DOHH2 (cell line): Measurements from ENCODE around the gene ITGB1BP1.

Experiments
- H3F3A ChIP-seq: fragments of 200-600 bp; sonication (generic), shearing (Covaris generic); 2 replicates; pipeline ENCODE4 v1.6.0; 2016; ENCODE audit warnings: antibody characterized with exemption, mild to moderate bottlenecking; ENCODE audit not compliant: control insufficient read depth, insufficient read depth
- H3K27ac ChIP-seq: fragments of 200-600 bp; sonication (generic); 2 replicates; pipeline ENCODE4 v1.5.1; 2014; ENCODE audit warnings: low read depth, mild to moderate bottlenecking, low read length, moderate library complexity
- H3K27me3 ChIP-seq: fragments of 200-600 bp; sonication (generic); 2 replicates; pipeline ENCODE4 v1.6.1; 2014; ENCODE audit warnings: mild to moderate bottlenecking, low read length, mixed read lengths; ENCODE audit not compliant: control insufficient read depth
- H3K36me3 ChIP-seq: fragments of 200-600 bp; sonication (generic); 2 replicates; pipeline ENCODE4 v1.6.1; 2014; ENCODE audit warnings: mild to moderate bottlenecking, low read length, moderate library complexity, mixed read lengths; ENCODE audit not compliant: control insufficient read depth
- H3K4me1 ChIP-seq: fragments of 200-600 bp; sonication (generic); 2 replicates; pipeline ENCODE4 v1.6.1; 2014; ENCODE audit warnings: mild to moderate bottlenecking, low read length, mixed read lengths; ENCODE audit not compliant: control insufficient read depth
- H3K4me2 ChIP-seq: fragments of 200-600 bp; sonication (generic); 2 replicates; pipeline ENCODE4 v1.6.0; 2014; ENCODE audit warnings: mild to moderate bottlenecking, low read length, moderate library complexity
- H3K4me3 ChIP-seq: fragments of 200-600 bp; sonication (generic); 2 replicates; pipeline ENCODE4 v1.5.1; 2014; ENCODE audit warnings: mild to moderate bottlenecking, low read length, mixed read lengths
- H3K79me2 ChIP-seq: fragments of 200-600 bp; sonication (generic); 2 replicates; pipeline ENCODE4 v1.6.1; 2014; ENCODE audit warnings: mild to moderate bottlenecking, low read length, mixed read lengths; ENCODE audit not compliant: control insufficient read depth
- H3K9me2 ChIP-seq: fragments of 200-600 bp; sonication (generic); replicated peaks from 2 replicates; pipeline ENCODE4 v1.6.1; 2014; ENCODE audit warnings: mild to moderate bottlenecking, low read length, mixed read lengths; ENCODE audit not compliant: control insufficient read depth
- H3K9me3 ChIP-seq: fragments of 200-600 bp; sonication (generic); 2 replicates; pipeline ENCODE4 v1.6.1; 2014; ENCODE audit warnings: antibody characterized with exemption, low read length, mixed read lengths; ENCODE audit not compliant: control insufficient read depth, insufficient read depth
- H4K20me1 ChIP-seq: fragments of 200-600 bp; sonication (generic); 2 replicates; pipeline ENCODE4 v1.6.0; 2014; ENCODE audit warnings: low read depth, mild to moderate bottlenecking, antibody characterized with exemption, low read length, moderate library complexity; ENCODE audit not compliant: control insufficient read depth, insufficient read depth
- EZH2phosphoT487 ChIP-seq: fragments of 200-600 bp; sonication (generic); IDR thresholded peaks from 2 replicates; pipeline ENCODE4 v1.6.1; 2017; ENCODE audit warnings: borderline replicate concordance, mild to moderate bottlenecking, antibody characterized with exemption, low read length, moderate library complexity, mixed read lengths
- TF ChIP-seq, protein P1 (sequence below): fragments of 200-600 bp; sonication (generic); IDR thresholded peaks from one replicate; pipeline ENCODE4 v1.5.1; 2014; ENCODE audit warnings: antibody characterized with exemption, mild to moderate bottlenecking, low read depth, low read length; ENCODE audit not compliant: poor library complexity, severe bottlenecking

ITGB1BP1 gene

DNA sequence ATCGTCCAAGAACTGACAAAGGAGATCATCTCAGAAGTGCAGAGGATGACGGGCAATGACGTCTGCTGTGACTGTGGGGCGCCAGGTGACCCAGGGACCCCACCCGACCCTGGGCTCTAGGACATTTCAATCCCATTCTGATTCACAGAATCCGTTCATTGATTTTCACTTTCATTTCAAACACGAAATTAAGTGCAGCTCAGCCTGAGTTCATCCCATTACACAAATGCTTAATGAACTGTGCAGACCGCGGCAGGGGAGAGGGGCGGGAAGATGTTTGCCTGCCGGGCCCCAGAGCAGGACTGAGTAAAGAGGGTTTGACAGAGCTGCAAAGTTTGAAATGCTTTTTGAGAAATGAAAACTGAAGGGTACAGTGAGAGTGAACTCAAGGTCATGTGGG is 67.1 kb downstream of the ITGB1BP1 start:
- Histone ChIP-seq H3K27me3 (peaks cover 63% of the 10 kb centered on the region), H3K36me3 (no peaks in the 10 kb centered on the region), H3K4me2 (no peak overlapping the region), H3F3A (no peaks in the 10 kb centered on the region), H4K20me1 (no peaks in the 10 kb centered on the region), H3K4me1 (no peaks in the 10 kb centered on the region), H3K27ac (no peak overlapping the region), H3K9me2 (no peaks in the 10 kb centered on the region), H3K4me3 (no peak overlapping the region), H3K79me2 (no peaks in the 10 kb centered on the region), H3K9me3 (no peaks in the 10 kb centered on the region)
- TF ChIP-seq, protein P1, sequence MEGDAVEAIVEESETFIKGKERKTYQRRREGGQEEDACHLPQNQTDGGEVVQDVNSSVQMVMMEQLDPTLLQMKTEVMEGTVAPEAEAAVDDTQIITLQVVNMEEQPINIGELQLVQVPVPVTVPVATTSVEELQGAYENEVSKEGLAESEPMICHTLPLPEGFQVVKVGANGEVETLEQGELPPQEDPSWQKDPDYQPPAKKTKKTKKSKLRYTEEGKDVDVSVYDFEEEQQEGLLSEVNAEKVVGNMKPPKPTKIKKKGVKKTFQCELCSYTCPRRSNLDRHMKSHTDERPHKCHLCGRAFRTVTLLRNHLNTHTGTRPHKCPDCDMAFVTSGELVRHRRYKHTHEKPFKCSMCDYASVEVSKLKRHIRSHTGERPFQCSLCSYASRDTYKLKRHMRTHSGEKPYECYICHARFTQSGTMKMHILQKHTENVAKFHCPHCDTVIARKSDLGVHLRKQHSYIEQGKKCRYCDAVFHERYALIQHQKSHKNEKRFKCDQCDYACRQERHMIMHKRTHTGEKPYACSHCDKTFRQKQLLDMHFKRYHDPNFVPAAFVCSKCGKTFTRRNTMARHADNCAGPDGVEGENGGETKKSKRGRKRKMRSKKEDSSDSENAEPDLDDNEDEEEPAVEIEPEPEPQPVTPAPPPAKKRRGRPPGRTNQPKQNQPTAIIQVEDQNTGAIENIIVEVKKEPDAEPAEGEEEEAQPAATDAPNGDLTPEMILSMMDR: no peak
- TF ChIP-seq EZH2phosphoT487: no peak

DNA sequence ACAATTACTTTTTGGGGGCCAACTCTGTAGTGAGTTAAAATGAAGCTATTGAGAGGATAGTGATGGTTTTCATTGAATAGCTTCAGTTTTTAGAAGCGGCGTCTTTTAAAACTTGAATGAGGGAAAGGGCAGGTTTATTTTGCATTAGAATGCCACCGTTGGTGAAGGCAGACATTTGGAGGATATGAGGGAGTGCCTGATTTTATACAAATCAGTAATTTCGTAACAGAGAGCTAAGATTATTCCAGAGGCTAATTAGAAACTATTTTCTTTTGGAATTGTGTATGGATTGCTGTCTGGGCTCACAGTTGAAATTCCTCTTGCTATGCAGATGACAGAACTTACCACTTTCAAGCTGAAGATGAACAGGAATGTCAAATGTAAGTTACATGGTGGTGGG is 67.6 kb downstream of the ITGB1BP1 start:
- Histone ChIP-seq H3F3A (no peaks in the 10 kb centered on the region), H3K4me2 (no peak overlapping the region), H3K36me3 (no peaks in the 10 kb centered on the region), H3K4me1 (no peaks in the 10 kb centered on the region), H3K27me3 (peaks cover 62% of the 10 kb centered on the region), H3K79me2 (no peaks in the 10 kb centered on the region), H4K20me1 (no peaks in the 10 kb centered on the region), H3K9me2 (no peaks in the 10 kb centered on the region), H3K27ac (no peak overlapping the region), H3K9me3 (no peaks in the 10 kb centered on the region), H3K4me3 (no peak overlapping the region)
- TF ChIP-seq EZH2phosphoT487: no peak
- TF ChIP-seq, protein P1: no peak

DNA sequence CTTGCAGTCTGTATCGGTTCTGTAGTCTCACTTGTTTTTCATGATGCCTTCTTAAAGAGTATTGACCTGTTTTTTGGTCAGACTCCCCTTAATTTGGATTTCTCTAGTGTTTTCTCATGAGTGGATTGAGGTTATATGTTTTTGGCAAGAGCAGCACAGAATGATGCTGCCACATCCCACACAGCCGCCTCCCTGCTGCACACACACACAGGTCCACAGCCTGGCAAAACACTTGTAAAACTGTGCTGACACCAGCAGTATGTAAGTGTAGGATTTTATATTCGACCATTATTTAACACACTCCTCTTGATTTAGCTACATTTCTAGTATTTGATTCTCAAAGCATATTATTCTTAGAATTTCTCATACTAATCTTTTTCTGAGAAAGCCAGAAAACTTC is 68.1 kb downstream of the ITGB1BP1 start:
- no peak overlapping the region for H3K4me3 ChIP-seq
- no peaks in the 10 kb centered on the region for H3F3A ChIP-seq
- H3K36me3 ChIP-seq: no peaks in the 10 kb centered on the region
- peaks cover 60% of the 10 kb centered on the region for H3K27me3 ChIP-seq
- TF ChIP-seq EZH2phosphoT487: no peak
- TF ChIP-seq, protein P1: no peak
- no peaks in the 10 kb centered on the region for H3K9me2 ChIP-seq
- H3K9me3 ChIP-seq: no peaks in the 10 kb centered on the region
- H3K79me2 ChIP-seq: no peaks in the 10 kb centered on the region
- no peak overlapping the region for H3K4me2 ChIP-seq
- no peaks in the 10 kb centered on the region for H4K20me1 ChIP-seq
- H3K27ac ChIP-seq: no peak overlapping the region
- H3K4me1 ChIP-seq: no peaks in the 10 kb centered on the region

DNA sequence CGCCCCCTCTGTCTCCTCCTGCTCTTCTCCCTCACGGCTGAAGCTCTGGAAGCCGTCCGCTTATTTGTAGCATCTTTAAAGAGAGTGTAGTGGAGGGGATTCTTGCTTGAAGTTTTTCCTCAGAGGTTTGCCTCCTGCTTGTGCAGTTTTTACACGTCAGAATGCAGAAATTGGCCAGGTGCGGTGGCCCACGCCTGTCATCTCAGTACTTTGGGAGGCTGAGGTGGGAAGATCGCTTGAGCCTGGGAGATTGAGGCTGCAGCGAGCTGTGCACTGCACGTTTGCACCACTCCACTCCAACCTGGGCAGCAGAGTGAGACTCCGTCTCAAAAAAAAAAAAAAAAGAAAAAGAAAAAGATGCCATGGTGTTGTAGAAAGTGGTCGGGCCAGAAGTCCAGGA is 69.0 kb downstream of the ITGB1BP1 start:
- TF ChIP-seq, protein P1: no peak
- TF ChIP-seq EZH2phosphoT487: no peak
- no peaks in the 10 kb centered on the region for H3K4me1 ChIP-seq
- H3K9me3 ChIP-seq: no peaks in the 10 kb centered on the region
- H3K79me2 ChIP-seq: no peaks in the 10 kb centered on the region
- H3K4me3 ChIP-seq: no peak overlapping the region
- no peaks in the 10 kb centered on the region for H3K9me2 ChIP-seq
- no peak overlapping the region for H3K4me2 ChIP-seq
- H3F3A ChIP-seq: no peaks in the 10 kb centered on the region
- H4K20me1 ChIP-seq: no peaks in the 10 kb centered on the region
- no peaks in the 10 kb centered on the region for H3K36me3 ChIP-seq
- no peak overlapping the region for H3K27ac ChIP-seq
- peaks cover 56% of the 10 kb centered on the region for H3K27me3 ChIP-seq
